Activated CD4-positive, alpha-beta T cell treated with anti-CD3 and anti-CD28 coated beads for 36 hours (primary cell): ENCODE data around the gene TIMM29. TPM values are rescaled to one million over a fixed set of nuclear protein-coding genes. Genes with fewer than 3 reads are reported as not detected.

Experiments
- ATAC-seq: fragments of 200-7000 bp; cut with Tn5 transposase; one replicate; pipeline ENCODE4 v1.10.0; 2021; ENCODE audit warnings: mild to moderate bottlenecking, moderate library complexity
- CTCF ChIA-PET: fragments of 350-600 bp; sonication (Branson Sonifier 250); formaldehyde crosslinking; loops from one replicate; lab custom pipeline; 2021; ENCODE audit warnings: antibody characterized with exemption; lab: Charles Lee
- POLR2A ChIA-PET: fragments of 350-600 bp; sonication (Branson Sonifier 250); formaldehyde crosslinking; loops from one replicate; lab custom pipeline; 2021; ENCODE audit warnings: antibody characterized with exemption, inconsistent platforms; lab: Charles Lee
- DNase-seq: peaks from one replicate; pipeline ENCODE4 v3.0.0-alpha.2; 2020
- H3K27ac Mint-ChIP-seq: one replicate; pipeline ENCODE4 v1.8.0; 2021; ENCODE audit warnings: mixed read lengths
- H3K27me3 Mint-ChIP-seq: one replicate; pipeline ENCODE4 v1.8.0; 2021; ENCODE audit warnings: mixed read lengths
- H3K36me3 Mint-ChIP-seq: one replicate; pipeline ENCODE4 v1.8.0; 2021; ENCODE audit warnings: low read depth, mixed read lengths
- H3K4me1 Mint-ChIP-seq: one replicate; pipeline ENCODE4 v1.8.0; 2021; ENCODE audit warnings: mixed read lengths
- H3K4me3 Mint-ChIP-seq: one replicate; pipeline ENCODE4 v1.8.0; 2021; ENCODE audit warnings: mild to moderate bottlenecking, moderate library complexity, mixed read lengths
- H3K9me3 Mint-ChIP-seq: one replicate; pipeline ENCODE4 v1.8.0; 2021; ENCODE audit warnings: low read depth, mixed read lengths
- intact Hi-C, 2 experiments: fragments of 100-400 bp; cut with DNase I in 1 of 2; cut with micrococcal nuclease in 1 of 2; formaldehyde crosslinking; loops; one replicate each; pipeline versions ENCODE4 v1.14.2 to v1.15.1; 2022 to 2024; cut with DNase I, micrococcal nuclease
- total RNA-seq, 2 experiments: library from RNA; stranded (reverse); gene quantifications; one replicate each; pipeline ENCODE4 v1.2.3, GENCODE V29; 2021

TIMM29 gene
- total RNA-seq, 2 experiments from 2014 or later = 8.6 to 15.5 TPM

GRCh38 chr19:10892256-10892655 lies 36.4 kb upstream of the TIMM29 start:
- POLR2A ChIA-PET = no interaction called here
- no peaks in the 10 kb centered on the region for H3K9me3 Mint-ChIP-seq
- no peaks in the 10 kb centered on the region for H3K36me3 Mint-ChIP-seq
- H3K4me3 Mint-ChIP-seq = no peak overlapping the region
- H3K27ac Mint-ChIP-seq = no peak overlapping the region
- intact Hi-C loops = no loop called here
- H3K27me3 Mint-ChIP-seq = no peaks in the 10 kb centered on the region
- CTCF ChIA-PET = interaction anchor here (0.6 kb wide), 1 partner anchor 31 kb away, joined by 3 read pairs; no protein-coding TSS in a partner anchor
- ATAC-seq (no peak), DNase-seq (no peak)
- H3K4me1 Mint-ChIP-seq = peaks cover 6% of the 10 kb centered on the region

GRCh38 chr19:10894911-10895213 lies 33.7 kb upstream of the TIMM29 start:
- H3K27ac Mint-ChIP-seq = no peak overlapping the region
- CTCF ChIA-PET = no interaction called here

GRCh38 chr19:10895363-10895762 lies 33.2 kb upstream of the TIMM29 start:
- no peak overlapping the region for H3K4me3 Mint-ChIP-seq
- DNase-seq (no peak), ATAC-seq (no peak)
- ChIA-PET CTCF (no interaction called here), POLR2A (no interaction called here)
- H3K27ac Mint-ChIP-seq = no peak overlapping the region
- H3K4me1 Mint-ChIP-seq = peaks cover 6% of the 10 kb centered on the region
- H3K9me3 Mint-ChIP-seq = no peaks in the 10 kb centered on the region
- no peaks in the 10 kb centered on the region for H3K27me3 Mint-ChIP-seq
- no peaks in the 10 kb centered on the region for H3K36me3 Mint-ChIP-seq
- intact Hi-C loops = no loop called here

More at GRCh38 chr19:10894911-10895213, 33.7 kb upstream of the TIMM29 start:
- DNase-seq (no peak), ATAC-seq (no peak)
- Mint-ChIP-seq H3K27me3 (no peaks in the 10 kb centered on the region), H3K9me3 (no peaks in the 10 kb centered on the region), H3K36me3 (no peaks in the 10 kb centered on the region), H3K4me3 (no peak overlapping the region), H3K4me1 (peaks cover 6% of the 10 kb centered on the region)
- intact Hi-C loops = no loop called here
- POLR2A ChIA-PET = interaction anchor here (0.6 to 0.7 kb wide), 2 partner anchors 92 to 1268 kb away, joined by 3 read pairs; partner anchors contain the start of gene ZNF136

- ATAC-seq = no peak
- Mint-ChIP-seq H3K4me1 (peaks cover 6% of the 10 kb centered on the region), H3K36me3 (no peaks in the 10 kb centered on the region), H3K27me3 (no peaks in the 10 kb centered on the region), H3K4me3 (no peak overlapping the region), H3K27ac (no peak overlapping the region), H3K9me3 (no peaks in the 10 kb centered on the region)
- CTCF ChIA-PET = no interaction called here
- intact Hi-C loops = no loop called here
- POLR2A ChIA-PET = no interaction called here
- no peak for DNase-seq
These were observed 32.7 kb upstream of the TIMM29 start for GRCh38 chr19:10895920-10896319.

GRCh38 chr19:10896851-10897526 lies 31.6 kb upstream of the TIMM29 start:
- Mint-ChIP-seq H3K27ac (no peak overlapping the region), H3K4me3 (no peak overlapping the region), H3K4me1 (peaks cover 6% of the 10 kb centered on the region), H3K36me3 (no peaks in the 10 kb centered on the region), H3K27me3 (no peaks in the 10 kb centered on the region), H3K9me3 (no peaks in the 10 kb centered on the region)
- ChIA-PET CTCF (interaction anchor here (0.6 kb wide), 1 partner anchor 33 kb away, joined by 3 read pairs; no protein-coding TSS in a partner anchor), POLR2A (no interaction called here)
- ATAC-seq (no peak), DNase-seq (no peak)
- intact Hi-C loops = no loop called here

- H3K27me3 Mint-ChIP-seq = no peaks in the 10 kb centered on the region
- H3K9me3 Mint-ChIP-seq = no peaks in the 10 kb centered on the region
- no peak overlapping the region for H3K4me3 Mint-ChIP-seq
- intact Hi-C loops = no loop called here
- POLR2A ChIA-PET = no interaction called here
- H3K4me1 Mint-ChIP-seq = peaks cover 6% of the 10 kb centered on the region
- DNase-seq = no peak
- H3K36me3 Mint-ChIP-seq = peaks cover 3% of the 10 kb centered on the region
- CTCF ChIA-PET = no interaction called here
- ATAC-seq = no peak
- no peak overlapping the region for H3K27ac Mint-ChIP-seq
These were observed 30.0 kb upstream of the TIMM29 start for GRCh38 chr19:10898633-10899032.

- no peaks in the 10 kb centered on the region for H3K27me3 Mint-ChIP-seq
- ChIA-PET POLR2A (no interaction called here), CTCF (no interaction called here)
- H3K4me3 Mint-ChIP-seq = no peak overlapping the region
- H3K36me3 Mint-ChIP-seq = peaks cover 3% of the 10 kb centered on the region
- no peak for DNase-seq
- H3K27ac Mint-ChIP-seq = no peak overlapping the region
- H3K9me3 Mint-ChIP-seq = no peaks in the 10 kb centered on the region
- no peak for ATAC-seq
- peaks cover 6% of the 10 kb centered on the region for H3K4me1 Mint-ChIP-seq
- intact Hi-C loops = no loop called here
These were observed 29.4 kb upstream of the TIMM29 start for GRCh38 chr19:10899151-10899653.

GRCh38 chr19:10907925-10908324 lies 20.7 kb upstream of the TIMM29 start:
- ATAC-seq (no peak), DNase-seq (no peak)
- H3K27me3 Mint-ChIP-seq = no peaks in the 10 kb centered on the region
- H3K27ac Mint-ChIP-seq = no peak overlapping the region
- intact Hi-C loops = no loop called here
- POLR2A ChIA-PET = no interaction called here
- H3K4me3 Mint-ChIP-seq = no peak overlapping the region
- H3K9me3 Mint-ChIP-seq = no peaks in the 10 kb centered on the region
- no peaks in the 10 kb centered on the region for H3K4me1 Mint-ChIP-seq
- peaks cover 12% of the 10 kb centered on the region for H3K36me3 Mint-ChIP-seq
- CTCF ChIA-PET = no interaction called here

GRCh38 chr19:10908380-10908960 lies 20.1 kb upstream of the TIMM29 start:
- intact Hi-C loops = no loop called here
- ChIA-PET CTCF (no interaction called here), POLR2A (no interaction called here)
- H3K9me3 Mint-ChIP-seq = no peaks in the 10 kb centered on the region
- peaks cover 11% of the 10 kb centered on the region for H3K36me3 Mint-ChIP-seq
- H3K27ac Mint-ChIP-seq = no peak overlapping the region
- DNase-seq (no peak), ATAC-seq (no peak)
- no peaks in the 10 kb centered on the region for H3K27me3 Mint-ChIP-seq
- no peaks in the 10 kb centered on the region for H3K4me1 Mint-ChIP-seq
- no peak overlapping the region for H3K4me3 Mint-ChIP-seq

- intact Hi-C loops = no loop called here
- DNase-seq (no peak), ATAC-seq (no peak)
- no peak overlapping the region for H3K27ac Mint-ChIP-seq
- POLR2A ChIA-PET = no interaction called here
- H3K27me3 Mint-ChIP-seq = no peaks in the 10 kb centered on the region
- peaks cover 11% of the 10 kb centered on the region for H3K36me3 Mint-ChIP-seq
- CTCF ChIA-PET = interaction anchor here (0.6 to 1.8 kb wide), 4 partner anchors 12 to 124 kb away, joined by 3 to 4 read pairs (median 4); no protein-coding TSS in a partner anchor
- H3K4me3 Mint-ChIP-seq = no peak overlapping the region
- H3K4me1 Mint-ChIP-seq = no peaks in the 10 kb centered on the region
- H3K9me3 Mint-ChIP-seq = no peaks in the 10 kb centered on the region
These were observed 16.8 kb upstream of the TIMM29 start for GRCh38 chr19:10911579-10912363.

GRCh38 chr19:10912619-10913018 lies 16.0 kb upstream of the TIMM29 start:
- ChIA-PET CTCF (interaction anchor here (1.3 to 1.8 kb wide), 2 partner anchors 13 to 23 kb away, joined by 3 to 4 read pairs; no protein-coding TSS in a partner anchor), POLR2A (no interaction called here)
- Mint-ChIP-seq H3K36me3 (peaks cover 11% of the 10 kb centered on the region), H3K4me3 (no peak overlapping the region), H3K27ac (no peak overlapping the region), H3K27me3 (no peaks in the 10 kb centered on the region), H3K4me1 (no peaks in the 10 kb centered on the region), H3K9me3 (no peaks in the 10 kb centered on the region)
- intact Hi-C loops = no loop called here
- DNase-seq (no peak), ATAC-seq (no peak)
